ENCODE data around the gene SPAST. TPM values are rescaled to one million over a fixed set of nuclear protein-coding genes. Genes with fewer than 3 reads are reported as not detected.
"Not testable (repeated sequence)": the region's sequence is repeated elsewhere in the genome, so short reads cannot be mapped to it uniquely, and the experiment has no call there.

SPAST gene
- total RNA-seq, 4 donors from 2014 or later = 20.5 to 34.3 (median 24.8) TPM

DNA sequence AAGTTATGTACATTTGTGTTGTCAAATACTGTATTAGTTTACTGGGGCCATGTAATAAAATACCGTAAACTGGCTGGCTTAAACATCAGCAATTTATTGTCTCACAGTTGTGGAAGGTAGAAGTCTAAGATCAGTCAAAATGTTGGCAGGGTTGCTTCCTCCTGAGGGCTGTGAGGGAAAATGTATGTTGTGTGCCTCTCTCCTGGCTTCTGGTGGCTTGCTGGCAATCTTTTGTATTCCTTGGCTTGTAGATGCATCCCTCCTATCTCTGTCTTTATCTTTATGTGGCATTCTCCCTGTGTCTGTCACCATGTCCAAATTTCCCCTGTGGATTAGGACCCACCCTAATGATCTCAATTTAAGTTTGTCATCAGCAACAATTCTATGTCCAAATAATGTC lies 65.3 kb downstream of the SPAST start:
- no peak for DNase-seq
- Histone ChIP-seq H3K27ac (no peak overlapping the region), H3K4me1 (no peaks in the 10 kb centered on the region), H3K27me3 (no peaks in the 10 kb centered on the region), H3K4me3 (replicated peaks in 1 of 3) (no peak overlapping the region), H3K9me3 (no peaks in the 10 kb centered on the region), H3K36me3 (peaks cover 0 to 4% of the 10 kb centered on the region in 2 donors)
- TF ChIP-seq POLR2A (IDR thresholded peaks at IDR 0.05) = no peak
- TF ChIP-seq, protein P1, sequence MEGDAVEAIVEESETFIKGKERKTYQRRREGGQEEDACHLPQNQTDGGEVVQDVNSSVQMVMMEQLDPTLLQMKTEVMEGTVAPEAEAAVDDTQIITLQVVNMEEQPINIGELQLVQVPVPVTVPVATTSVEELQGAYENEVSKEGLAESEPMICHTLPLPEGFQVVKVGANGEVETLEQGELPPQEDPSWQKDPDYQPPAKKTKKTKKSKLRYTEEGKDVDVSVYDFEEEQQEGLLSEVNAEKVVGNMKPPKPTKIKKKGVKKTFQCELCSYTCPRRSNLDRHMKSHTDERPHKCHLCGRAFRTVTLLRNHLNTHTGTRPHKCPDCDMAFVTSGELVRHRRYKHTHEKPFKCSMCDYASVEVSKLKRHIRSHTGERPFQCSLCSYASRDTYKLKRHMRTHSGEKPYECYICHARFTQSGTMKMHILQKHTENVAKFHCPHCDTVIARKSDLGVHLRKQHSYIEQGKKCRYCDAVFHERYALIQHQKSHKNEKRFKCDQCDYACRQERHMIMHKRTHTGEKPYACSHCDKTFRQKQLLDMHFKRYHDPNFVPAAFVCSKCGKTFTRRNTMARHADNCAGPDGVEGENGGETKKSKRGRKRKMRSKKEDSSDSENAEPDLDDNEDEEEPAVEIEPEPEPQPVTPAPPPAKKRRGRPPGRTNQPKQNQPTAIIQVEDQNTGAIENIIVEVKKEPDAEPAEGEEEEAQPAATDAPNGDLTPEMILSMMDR (IDR thresholded peaks at IDR 0.05) = no peak
- WGBS, 2 donors = 95 to 100% methylated on average over 1 of the region's 1 CpG
- intact Hi-C loops (cut with DNase I) = no loop called here

DNA sequence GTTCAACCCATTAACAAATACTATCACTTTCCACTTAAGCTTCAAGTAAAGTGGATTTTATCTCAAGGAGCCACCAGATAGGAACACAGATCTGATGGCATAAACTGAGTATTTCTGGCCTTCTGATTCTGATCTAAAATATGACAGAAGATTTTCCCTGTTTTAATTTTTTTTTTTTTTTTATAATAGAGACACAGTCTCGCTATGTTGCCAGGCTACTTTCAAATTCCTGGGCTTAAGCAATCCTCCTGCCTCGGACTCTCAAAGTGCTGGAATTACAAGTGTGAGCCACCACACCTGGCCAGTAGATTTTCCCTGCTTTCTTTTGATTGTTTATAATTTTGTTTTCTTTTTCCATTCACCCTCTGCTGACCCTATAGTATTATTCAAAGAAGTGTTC lies 65.7 kb downstream of the SPAST start:
- intact Hi-C loops (cut with DNase I) = no loop called here
- 96 to 99% methylated on average over 2 of the region's 2 CpGs for WGBS, 2 donors
- peaks cover 0 to 4% of the 10 kb centered on the region in 2 donors for H3K36me3 ChIP-seq

DNA sequence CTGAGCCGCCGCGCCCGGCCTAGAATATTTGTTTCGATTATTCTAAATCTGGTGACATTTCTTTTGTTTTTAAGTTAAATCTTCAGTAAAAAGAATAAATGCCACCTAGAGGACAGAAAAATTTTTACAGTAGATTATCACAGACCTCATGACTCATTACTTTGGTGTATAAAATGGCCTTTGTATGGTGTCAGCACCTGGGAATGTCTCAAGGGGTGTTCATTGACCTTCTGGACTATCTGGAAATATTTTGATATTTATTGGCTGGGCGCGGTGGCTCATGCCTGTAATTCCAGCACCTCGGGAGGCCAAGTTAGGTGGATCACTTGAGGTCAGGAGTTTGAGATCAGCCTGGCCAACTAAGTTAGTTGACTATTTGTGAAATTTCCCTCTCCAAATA lies 72.1 kb downstream of the SPAST start:
- H3K4me1 ChIP-seq = peaks cover 0 to 9% of the 10 kb centered on the region in 2 donors
- H3K36me3 ChIP-seq = no peaks in the 10 kb centered on the region
- H3K4me3 ChIP-seq (replicated peaks in 1 of 3) = no peak overlapping the region
- intact Hi-C loops (cut with DNase I) = no loop called here
- H3K9me3 ChIP-seq = no peaks in the 10 kb centered on the region
- H3K27me3 ChIP-seq = no peaks in the 10 kb centered on the region
- 94 to 98% methylated on average over 8 of the region's 8 CpGs for WGBS, 2 donors
- TF ChIP-seq, protein P1 (IDR thresholded peaks at IDR 0.05) = peak in 3 of 6 experiments; percentile 5 to 27 (median 12)
- TF ChIP-seq POLR2A (IDR thresholded peaks at IDR 0.05) = no peak
- DNase-seq = no peak
- peak overlapping the region in 2 of 3 donors; percentile 31 to 58 for H3K27ac ChIP-seq

More for the DNA sequence above, 65.7 kb downstream of the SPAST start:
- H3K4me3 ChIP-seq (replicated peaks in 1 of 3) = no peak overlapping the region
- H3K9me3 ChIP-seq = no peaks in the 10 kb centered on the region
- DNase-seq = no peak
- H3K4me1 ChIP-seq = no peaks in the 10 kb centered on the region
- H3K27ac ChIP-seq = no peak overlapping the region
- H3K27me3 ChIP-seq = no peaks in the 10 kb centered on the region
- TF ChIP-seq, protein P1 (IDR thresholded peaks at IDR 0.05) = no peak
- no peak for TF ChIP-seq POLR2A (IDR thresholded peaks at IDR 0.05)

DNA sequence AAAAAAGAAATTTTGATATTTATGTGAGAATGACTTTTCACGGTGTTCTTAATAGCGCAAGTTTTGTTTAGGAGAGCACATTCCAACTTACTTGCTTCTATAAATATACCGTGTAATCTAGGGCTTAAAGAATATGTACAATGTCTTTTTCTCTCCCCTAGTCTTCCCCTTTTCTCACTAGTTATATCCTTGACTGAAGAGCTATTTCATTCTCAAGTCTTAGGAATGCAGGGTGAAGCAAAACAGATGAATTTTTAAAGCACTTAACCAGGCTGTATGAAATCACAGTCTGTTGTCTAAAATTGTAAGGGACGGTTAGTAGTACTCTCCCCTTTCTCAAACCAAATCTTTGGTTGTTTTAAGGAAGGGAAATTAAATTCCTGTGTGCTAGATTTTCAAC lies 72.7 kb downstream of the SPAST start:
- no peaks in the 10 kb centered on the region for H3K9me3 ChIP-seq
- H3K4me3 ChIP-seq (replicated peaks in 1 of 3) = no peak overlapping the region
- intact Hi-C loops (cut with DNase I) = no loop called here
- peak overlapping the region; percentile 31 to 58 (median 38) for H3K27ac ChIP-seq
- no peak for DNase-seq
- no peaks in the 10 kb centered on the region for H3K27me3 ChIP-seq
- peaks cover 0 to 9% of the 10 kb centered on the region in 2 donors for H3K4me1 ChIP-seq
- H3K36me3 ChIP-seq = no peaks in the 10 kb centered on the region
- WGBS, 2 donors = 50 to 53% methylated on average over 4 of the region's 4 CpGs
- TF ChIP-seq, protein P1 (IDR thresholded peaks at IDR 0.05) = no peak
- TF ChIP-seq POLR2A (IDR thresholded peaks at IDR 0.05) = no peak

DNA sequence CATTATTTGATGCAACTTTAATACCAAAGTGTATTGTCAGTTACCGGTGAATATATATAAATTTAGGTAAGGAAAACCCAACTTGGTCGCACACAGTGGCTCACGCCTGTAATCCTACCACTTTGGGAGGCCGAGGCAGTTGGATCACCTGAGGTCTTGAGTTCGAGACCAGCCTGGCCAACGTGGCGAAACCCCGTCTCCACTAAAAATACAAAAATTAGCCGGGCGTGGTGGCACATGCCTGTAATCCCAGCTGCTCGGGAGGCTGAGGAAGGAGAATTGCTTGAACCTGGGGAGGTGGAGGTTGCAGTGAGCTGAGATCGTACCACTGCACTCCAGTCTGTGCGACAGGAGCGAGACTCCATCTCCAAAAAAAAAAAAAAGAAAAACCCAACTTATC lies 88.2 kb downstream of the SPAST start:
- H3K4me3 ChIP-seq (replicated peaks in 1 of 3); H3K27ac ChIP-seq; DNase-seq; H3K27me3 ChIP-seq; H3K4me1 ChIP-seq; H3K36me3 ChIP-seq; H3K9me3 ChIP-seq; intact Hi-C loops (cut with DNase I): not testable (repeated sequence)
- WGBS, 2 donors = 96 to 98% methylated on average over 14 of the region's 14 CpGs

DNA sequence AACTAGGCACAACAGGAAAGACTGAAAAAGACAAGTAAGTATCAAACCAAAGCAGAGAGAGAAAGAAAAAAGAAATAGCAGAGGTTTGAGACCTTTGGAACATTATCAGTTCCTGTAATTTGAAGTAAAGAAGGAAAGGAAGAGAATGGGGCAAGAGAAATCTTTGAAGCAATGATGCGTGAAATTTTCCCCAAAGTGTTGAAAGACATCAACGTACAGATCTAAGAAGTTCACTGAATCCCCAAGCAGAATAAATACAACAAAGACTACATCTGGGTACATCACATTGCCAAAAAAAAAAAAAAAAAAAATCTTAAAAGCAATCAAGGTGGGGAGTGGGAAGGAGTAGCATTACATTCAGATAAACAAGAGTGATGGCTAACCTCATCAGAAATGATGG lies 96.3 kb downstream of the SPAST start:
- no peaks in the 10 kb centered on the region for H3K36me3 ChIP-seq
- no peaks in the 10 kb centered on the region for H3K27me3 ChIP-seq
- H3K4me1 ChIP-seq = peaks cover 0 to under 1% of the 10 kb centered on the region in 2 donors
- intact Hi-C loops (cut with DNase I) = loop anchor here (10.0 kb wide), 1 partner anchor 95 kb away; the partner anchor contains the start of gene SPAST
- 87 to 92% methylated on average over 2 of the region's 2 CpGs for WGBS, 2 donors
- no peaks in the 10 kb centered on the region for H3K9me3 ChIP-seq
- no peak overlapping the region for H3K27ac ChIP-seq
- no peak for DNase-seq
- H3K4me3 ChIP-seq (replicated peaks in 1 of 3) = no peak overlapping the region
- no peak for TF ChIP-seq POLR2A (IDR thresholded peaks at IDR 0.05)
- TF ChIP-seq, protein P1 (IDR thresholded peaks at IDR 0.05) = no peak
